Measurements from ENCODE around the gene RHBG.

RHBG gene

DNA sequence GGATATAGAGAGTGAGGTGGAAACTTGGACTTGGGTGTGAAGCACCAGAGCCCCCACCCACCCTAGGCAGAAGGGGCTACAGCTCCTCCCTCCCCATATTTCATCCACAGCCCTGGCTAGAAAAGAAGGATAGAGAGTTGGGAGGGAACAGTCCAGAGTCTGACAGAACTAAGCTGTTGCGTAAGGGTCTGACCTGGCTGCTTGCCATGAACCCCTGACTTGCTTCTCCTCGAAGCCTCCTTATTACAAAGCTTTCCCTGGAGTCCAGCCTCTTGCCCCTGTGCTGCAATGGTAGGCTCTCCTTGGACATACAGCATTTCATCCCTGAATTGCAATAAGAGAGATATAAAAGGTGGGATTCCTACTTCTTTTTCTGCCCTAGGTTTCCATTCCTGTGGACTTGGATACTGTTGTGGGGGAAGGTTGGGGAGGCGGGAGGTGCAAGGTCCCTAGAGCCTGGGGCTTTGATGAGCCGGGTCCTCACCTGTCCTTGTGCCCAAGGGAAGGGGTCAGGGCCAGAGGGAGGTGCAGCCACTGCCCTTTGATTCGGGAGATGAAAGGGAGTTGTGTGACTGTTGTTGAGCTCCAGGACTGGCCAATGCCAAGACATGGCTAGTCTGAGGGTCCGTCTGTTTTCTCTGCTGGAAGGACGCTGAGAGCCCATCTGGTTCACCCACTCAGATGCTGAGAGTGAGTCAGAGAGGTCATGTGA is 2.7 kb downstream of the RHBG start:
- ChIA-PET POLR2A (no interaction called here), CTCF (interaction anchor here (0.9 to 17.1 kb wide), 9 partner anchors 9 to 281 kb away, joined by 3 to 480 read pairs (median 6); no protein-coding TSS in a partner anchor)
- TF ChIP-seq, protein P1, sequence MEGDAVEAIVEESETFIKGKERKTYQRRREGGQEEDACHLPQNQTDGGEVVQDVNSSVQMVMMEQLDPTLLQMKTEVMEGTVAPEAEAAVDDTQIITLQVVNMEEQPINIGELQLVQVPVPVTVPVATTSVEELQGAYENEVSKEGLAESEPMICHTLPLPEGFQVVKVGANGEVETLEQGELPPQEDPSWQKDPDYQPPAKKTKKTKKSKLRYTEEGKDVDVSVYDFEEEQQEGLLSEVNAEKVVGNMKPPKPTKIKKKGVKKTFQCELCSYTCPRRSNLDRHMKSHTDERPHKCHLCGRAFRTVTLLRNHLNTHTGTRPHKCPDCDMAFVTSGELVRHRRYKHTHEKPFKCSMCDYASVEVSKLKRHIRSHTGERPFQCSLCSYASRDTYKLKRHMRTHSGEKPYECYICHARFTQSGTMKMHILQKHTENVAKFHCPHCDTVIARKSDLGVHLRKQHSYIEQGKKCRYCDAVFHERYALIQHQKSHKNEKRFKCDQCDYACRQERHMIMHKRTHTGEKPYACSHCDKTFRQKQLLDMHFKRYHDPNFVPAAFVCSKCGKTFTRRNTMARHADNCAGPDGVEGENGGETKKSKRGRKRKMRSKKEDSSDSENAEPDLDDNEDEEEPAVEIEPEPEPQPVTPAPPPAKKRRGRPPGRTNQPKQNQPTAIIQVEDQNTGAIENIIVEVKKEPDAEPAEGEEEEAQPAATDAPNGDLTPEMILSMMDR (IDR thresholded peaks at IDR 0.05; ENCODE audit: control extremely low read depth, extremely low read depth, low read depth, missing control alignments): no peak
- DNase-seq (ENCODE audit: extremely low spot score): no peak

DNA sequence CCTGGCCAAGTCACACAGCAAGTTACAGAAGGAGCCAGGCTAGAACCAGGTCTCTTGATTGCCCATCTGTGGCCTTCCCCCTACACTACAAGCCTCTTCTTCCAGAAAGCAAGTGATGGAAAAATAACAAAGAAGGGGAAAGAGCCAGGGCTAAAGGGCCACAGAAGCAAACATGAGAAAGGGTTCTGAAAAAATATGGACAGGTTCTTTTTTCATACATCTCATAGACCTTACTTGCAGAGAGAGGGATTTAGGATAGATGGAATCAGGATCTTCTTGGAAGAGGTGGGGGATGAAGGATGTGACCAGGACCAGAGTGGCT is 3.2 kb downstream of the RHBG start:
- CTCF ChIA-PET: interaction anchor here (1.3 to 17.1 kb wide), 7 partner anchors 10 to 281 kb away, joined by 3 to 480 read pairs (median 7); no protein-coding TSS in a partner anchor
- POLR2A ChIA-PET: no interaction called here
- no peak for DNase-seq (ENCODE audit: extremely low spot score)
- TF ChIP-seq, protein P1 (IDR thresholded peaks at IDR 0.05; ENCODE audit: control extremely low read depth, extremely low read depth, low read depth, missing control alignments): no peak

DNA sequence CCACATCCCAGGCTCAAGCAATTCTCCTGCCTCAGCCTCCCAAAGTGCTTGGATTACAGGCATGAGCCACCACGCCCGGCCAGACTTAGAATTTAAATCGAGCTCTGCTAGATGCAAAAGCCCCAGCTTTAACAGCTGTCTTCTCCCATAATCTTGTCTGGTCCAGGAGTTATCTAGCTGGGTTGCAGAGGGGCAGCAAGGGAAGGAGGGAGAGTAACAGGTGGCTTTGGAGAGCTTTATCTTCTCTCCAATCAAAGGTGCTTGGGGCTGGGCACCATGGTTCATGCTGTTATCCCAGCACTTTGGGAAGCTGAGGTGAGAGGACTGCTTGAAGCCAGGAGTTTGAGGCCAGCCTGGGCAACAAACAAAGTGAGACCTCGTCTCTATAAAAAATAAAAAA is 3.9 kb downstream of the RHBG start:
- ChIA-PET POLR2A (no interaction called here), CTCF (interaction anchor here (1.3 to 17.1 kb wide), 6 partner anchors 9 to 282 kb away, joined by 3 to 480 read pairs (median 12); no protein-coding TSS in a partner anchor)
- TF ChIP-seq, protein P1 (IDR thresholded peaks at IDR 0.05; ENCODE audit: control extremely low read depth, extremely low read depth, low read depth, missing control alignments): no peak
- DNase-seq (ENCODE audit: extremely low spot score): no peak

DNA sequence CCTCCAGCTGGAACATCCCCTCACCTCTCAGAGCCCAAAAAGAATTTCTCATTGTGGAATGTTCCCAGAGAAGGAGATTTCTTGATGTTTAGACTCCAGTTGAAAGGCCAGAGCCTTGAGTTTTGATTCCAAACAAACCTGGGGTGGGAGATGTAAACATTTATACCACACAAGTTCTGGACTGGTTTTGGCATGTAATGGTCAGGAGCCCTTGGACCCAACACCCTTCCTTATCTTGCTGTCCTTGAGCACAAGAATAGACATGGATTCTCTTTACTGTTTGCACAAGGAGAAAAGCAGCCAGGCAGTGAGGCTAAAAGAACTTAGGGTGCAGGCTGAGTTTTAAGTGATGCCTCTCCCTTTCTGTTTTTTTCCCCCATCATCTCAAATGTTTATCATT is 4.5 kb downstream of the RHBG start:
- ChIA-PET POLR2A (no interaction called here), CTCF (interaction anchor here (1.6 to 17.1 kb wide), 3 partner anchors 9 to 77 kb away, joined by 7 to 480 read pairs (median 89); no protein-coding TSS in a partner anchor)
- TF ChIP-seq, protein P1 (IDR thresholded peaks at IDR 0.05; ENCODE audit: control extremely low read depth, extremely low read depth, low read depth, missing control alignments): no peak
- no peak for DNase-seq (ENCODE audit: extremely low spot score)

DNA sequence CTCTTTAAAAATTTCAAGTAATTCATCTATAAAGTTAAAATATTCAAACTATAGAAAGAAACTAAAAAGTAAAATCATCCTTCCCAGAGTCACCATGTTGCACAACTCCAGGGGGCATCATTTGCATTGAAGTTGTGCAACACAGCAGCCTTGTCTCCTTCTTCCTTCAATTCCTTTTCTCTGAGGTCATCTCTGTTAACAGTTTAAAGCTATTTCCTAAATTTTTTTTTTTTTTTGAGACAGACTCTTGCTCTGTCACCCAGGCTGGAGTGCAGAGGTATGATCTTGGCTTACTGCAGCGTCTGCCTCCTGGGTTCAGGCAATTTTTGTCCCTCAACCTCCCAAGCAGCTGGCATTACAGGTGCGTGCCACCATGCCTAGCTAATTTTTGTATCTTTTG is 7.1 kb downstream of the RHBG start:
- POLR2A ChIA-PET: no interaction called here
- CTCF ChIA-PET: interaction anchor here (9.8 to 17.1 kb wide), 2 partner anchors 10 to 74 kb away, joined by 89 to 480 read pairs; no protein-coding TSS in a partner anchor
- TF ChIP-seq, protein P1 (IDR thresholded peaks at IDR 0.05; ENCODE audit: control extremely low read depth, extremely low read depth, low read depth, missing control alignments): no peak
- no peak for DNase-seq (ENCODE audit: extremely low spot score)

DNA sequence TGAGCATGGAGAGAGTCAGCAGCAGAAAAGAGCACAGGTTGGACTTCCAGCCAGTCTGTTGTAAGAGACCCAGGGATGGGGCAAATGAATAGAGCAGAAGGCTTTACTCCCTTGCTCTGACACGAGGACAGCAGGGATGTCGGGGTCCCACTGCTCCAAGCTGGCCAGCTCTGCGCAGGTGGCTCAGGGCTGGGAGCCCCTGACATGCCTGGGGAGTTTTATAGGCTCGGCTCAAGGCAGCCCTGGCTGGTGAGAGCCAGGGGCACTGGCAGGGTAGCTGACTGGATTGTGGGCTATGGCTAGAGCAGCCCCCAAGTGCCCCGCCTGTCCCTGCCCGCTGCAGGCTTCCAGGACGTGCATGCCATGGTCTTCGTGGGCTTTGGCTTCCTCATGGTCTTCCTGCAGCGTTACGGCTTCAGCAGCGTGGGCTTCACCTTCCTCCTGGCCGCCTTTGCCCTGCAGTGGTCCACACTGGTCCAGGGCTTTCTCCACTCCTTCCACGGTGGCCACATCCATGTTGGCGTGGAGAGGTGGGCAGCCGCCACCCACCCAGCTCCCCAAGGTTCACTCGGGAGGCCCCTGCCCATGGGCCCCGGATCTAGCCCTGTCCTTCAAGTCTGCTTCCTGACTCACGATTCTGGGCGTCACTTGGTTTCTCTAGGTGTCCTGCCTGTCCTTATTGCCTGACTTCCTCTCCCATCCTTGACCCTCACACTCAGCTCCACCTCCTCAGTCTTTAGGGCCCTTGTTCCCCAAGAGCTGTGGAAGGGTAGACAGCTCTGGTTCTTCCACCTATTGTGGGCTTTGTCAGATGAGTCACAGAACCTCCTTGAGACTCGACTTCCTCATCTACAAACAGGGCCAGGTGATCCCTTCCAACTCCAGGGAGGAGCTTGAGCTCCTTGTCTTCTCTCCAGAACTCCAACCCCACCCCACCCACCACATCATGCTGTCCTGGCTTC is 8.2 kb downstream of the RHBG start:
- DNase-seq (ENCODE audit: extremely low spot score): no peak
- TF ChIP-seq, protein P1 (IDR thresholded peaks at IDR 0.05; ENCODE audit: control extremely low read depth, extremely low read depth, low read depth, missing control alignments): no peak
- POLR2A ChIA-PET: no interaction called here
- CTCF ChIA-PET: interaction anchor here (1.5 to 17.1 kb wide), 3 partner anchors 9 to 186 kb away, joined by 3 to 480 read pairs (median 89); no protein-coding TSS in a partner anchor
